BJ (cell line): Measurements from ENCODE around the gene ADD2. TPM values are rescaled to one million over a fixed set of nuclear protein-coding genes. Genes with fewer than 3 reads are reported as not detected.

ENCODE experiments used
- CTCF ChIA-PET: fragments of 350-600 bp; formaldehyde crosslinking; extraction: SDS; loops from one replicate; lab custom pipeline; 2021; ENCODE audit warnings: antibody characterized with exemption, inconsistent platforms; lab: Yijun Ruan, JAX
- POLR2A ChIA-PET: fragments of 300-600 bp; sonication (Branson Sonifier 250); formaldehyde crosslinking; extraction: SDS; loops from one replicate; lab custom pipeline; 2021; ENCODE audit warnings: antibody characterized with exemption; lab: Charles Lee
- DNase-seq: peaks from one replicate; pipeline ENCODE4 v3.0.0-alpha.2; 2011; ENCODE audit warnings: low read depth
- H3K27me3 ChIP-seq: 2 replicates; pipeline ENCODE4 v1.6.0; 2011; ENCODE audit warnings: low read length; ENCODE audit not compliant: control insufficient read depth, insufficient read depth
- H3K36me3 ChIP-seq: 2 replicates; pipeline ENCODE4 v1.5.1; 2011; ENCODE audit warnings: low read length; ENCODE audit not compliant: control insufficient read depth, insufficient read depth
- H3K4me3 ChIP-seq: 2 replicates; pipeline ENCODE4 v1.5.1; 2011; ENCODE audit warnings: low read depth, mild to moderate bottlenecking, control low read depth, low read length
- CTCF ChIP-seq: IDR thresholded peaks from 2 replicates; pipeline ENCODE4 v1.5.1; 2011; ENCODE audit warnings: low read depth, mild to moderate bottlenecking, control low read depth, inconsistent platforms, low read length, moderate library complexity; ENCODE audit not compliant: insufficient read depth
- polyA plus RNA-seq: library from polyadenylated mRNA; depleted of rRNA; stranded (reverse); fragments of >200 nt; gene quantifications from 2 replicates; pipeline ENCODE4 v1.2.3, GENCODE V29; 2011

ADD2 gene
- polyA plus RNA-seq, 1 experiment = not detected

DNA sequence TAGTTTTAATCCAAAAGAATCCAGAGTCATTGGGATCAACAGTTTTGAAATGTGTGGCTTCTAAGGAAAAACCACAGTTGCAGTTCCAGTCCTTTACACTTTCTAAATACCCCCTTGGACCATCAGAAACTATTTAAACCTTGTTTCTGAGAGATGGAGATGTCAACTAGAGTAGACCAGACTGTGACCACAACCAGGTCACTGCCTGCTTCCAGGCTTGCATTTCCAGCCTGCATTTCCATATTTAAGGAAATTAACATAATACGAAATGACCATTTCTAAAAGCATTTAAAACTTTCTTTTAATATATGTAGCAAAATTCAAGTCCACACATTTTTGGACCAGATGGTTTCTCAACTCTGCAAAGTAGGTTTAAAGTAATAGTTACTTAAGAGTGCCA lies 38.4 kb downstream of the ADD2 start:
- H3K36me3 ChIP-seq = no peaks in the 10 kb centered on the region
- ChIA-PET CTCF (no interaction called here), POLR2A (no interaction called here)
- H3K4me3 ChIP-seq = no peak overlapping the region
- peaks cover 8% of the 10 kb centered on the region for H3K27me3 ChIP-seq
- no peak for DNase-seq
- no peak for TF ChIP-seq CTCF

GRCh38 chr2:70728128-70728527 lies 39.9 kb downstream of the ADD2 start:
- no peak for TF ChIP-seq CTCF
- Histone ChIP-seq H3K36me3 (no peaks in the 10 kb centered on the region), H3K27me3 (peaks cover 2% of the 10 kb centered on the region), H3K4me3 (no peak overlapping the region)
- no peak for DNase-seq
- ChIA-PET POLR2A (no interaction called here), CTCF (no interaction called here)

DNA sequence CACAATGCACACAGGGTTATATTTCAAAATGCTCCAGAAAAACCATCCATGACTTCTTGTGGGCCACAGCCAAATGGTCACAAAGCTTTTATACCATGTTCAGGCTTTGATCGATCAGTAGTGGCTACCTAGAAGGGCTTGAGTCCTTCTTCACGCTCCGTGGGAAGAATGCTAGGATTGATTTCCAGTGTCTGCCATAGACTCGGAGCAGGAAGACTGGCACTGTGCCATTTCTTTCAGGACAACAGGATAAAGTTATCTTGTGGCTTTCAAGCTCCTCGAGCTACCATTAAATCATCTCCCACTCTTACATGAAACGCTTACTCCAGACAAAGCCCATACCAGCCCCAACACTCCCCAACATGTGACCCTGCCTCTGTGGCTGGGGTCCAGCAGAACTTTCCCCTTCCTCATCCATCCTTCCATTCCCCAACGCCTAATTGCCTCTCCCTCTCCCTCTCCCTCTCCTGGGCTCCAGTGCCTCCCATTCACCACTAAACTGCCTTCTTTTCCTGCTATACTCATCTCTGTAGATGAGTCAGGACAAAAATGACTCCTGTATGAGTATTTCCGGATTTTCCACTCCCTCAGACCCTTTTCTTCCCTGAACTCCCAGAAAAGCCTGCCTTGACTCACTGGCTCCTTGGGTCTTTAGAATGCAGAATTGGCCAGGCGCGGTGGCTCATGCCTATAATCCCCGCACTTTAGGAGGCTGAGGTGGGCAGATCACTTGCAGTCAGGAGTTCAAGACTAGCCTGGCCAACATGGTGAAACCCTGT lies 40.9 kb downstream of the ADD2 start:
- POLR2A ChIA-PET = no interaction called here
- TF ChIP-seq CTCF = no peak
- H3K4me3 ChIP-seq = no peak overlapping the region
- H3K27me3 ChIP-seq = no peaks in the 10 kb centered on the region; the same call in 1 of the 2 replicates
- DNase-seq = no peak
- no peaks in the 10 kb centered on the region for H3K36me3 ChIP-seq
- CTCF ChIA-PET = interaction anchor here (0.6 to 1.1 kb wide), 2 partner anchors 50 to 57 kb away, joined by 3 read pairs; no protein-coding TSS in a partner anchor

DNA sequence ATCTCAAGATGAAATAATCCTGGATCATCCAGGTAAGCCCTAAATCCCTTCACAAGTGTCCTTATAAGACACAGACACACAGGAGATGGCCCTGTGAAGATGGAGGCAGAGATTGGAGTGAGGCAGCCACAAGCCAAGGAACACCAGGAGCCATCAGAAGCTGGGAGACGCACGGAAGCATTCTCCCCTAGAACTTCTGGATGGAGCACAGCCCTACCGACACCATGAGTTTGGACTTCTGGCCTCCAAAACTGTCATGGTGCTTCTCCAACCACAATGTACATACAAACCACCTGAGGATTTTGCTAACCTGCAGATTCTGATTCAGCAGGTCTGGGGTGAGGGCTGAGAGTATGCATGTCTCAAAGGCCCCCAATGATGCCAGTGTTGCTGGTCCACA lies 42.5 kb downstream of the ADD2 start:
- ChIA-PET POLR2A (no interaction called here), CTCF (no interaction called here)
- Histone ChIP-seq H3K36me3 (no peaks in the 10 kb centered on the region), H3K27me3 (peaks cover 1% of the 10 kb centered on the region; the same call in 1 of the 2 replicates), H3K4me3 (no peak overlapping the region)
- DNase-seq = no peak
- TF ChIP-seq CTCF = no peak

DNA sequence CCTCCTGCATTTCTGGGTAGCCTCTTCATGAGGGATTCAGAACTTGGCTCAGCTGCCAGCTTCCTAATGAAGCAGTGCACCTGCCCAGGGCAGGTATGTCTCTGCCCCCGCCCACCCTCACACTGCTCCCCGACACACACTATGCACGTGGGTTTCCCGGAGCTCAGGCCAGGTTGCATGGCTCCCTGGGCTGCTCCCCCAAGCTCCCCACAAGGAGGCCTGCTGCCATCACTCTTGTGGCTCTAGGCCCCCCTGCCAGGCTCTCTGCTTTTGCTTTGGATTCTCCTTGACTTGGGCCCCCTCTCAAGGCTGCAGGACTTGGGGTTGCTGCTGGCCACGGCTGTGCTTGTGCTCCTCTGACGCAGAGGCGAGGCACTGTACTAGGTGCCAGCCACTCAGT lies 43.6 kb downstream of the ADD2 start:
- H3K4me3 ChIP-seq = no peak overlapping the region
- POLR2A ChIA-PET = no interaction called here

More for the DNA sequence above, 43.6 kb downstream of the ADD2 start:
- Histone ChIP-seq H3K36me3 (no peaks in the 10 kb centered on the region), H3K27me3 (peaks cover 1% of the 10 kb centered on the region; the same call in 1 of the 2 replicates)
- no peak for TF ChIP-seq CTCF
- CTCF ChIA-PET = interaction anchor here (0.8 kb wide), 1 partner anchor 423 kb away, joined by 3 read pairs; the partner anchor contains the start of gene FAM136A
- DNase-seq = no peak
